ENCODE results near the gene TARS3.

- TF ChIP-seq, protein P1, sequence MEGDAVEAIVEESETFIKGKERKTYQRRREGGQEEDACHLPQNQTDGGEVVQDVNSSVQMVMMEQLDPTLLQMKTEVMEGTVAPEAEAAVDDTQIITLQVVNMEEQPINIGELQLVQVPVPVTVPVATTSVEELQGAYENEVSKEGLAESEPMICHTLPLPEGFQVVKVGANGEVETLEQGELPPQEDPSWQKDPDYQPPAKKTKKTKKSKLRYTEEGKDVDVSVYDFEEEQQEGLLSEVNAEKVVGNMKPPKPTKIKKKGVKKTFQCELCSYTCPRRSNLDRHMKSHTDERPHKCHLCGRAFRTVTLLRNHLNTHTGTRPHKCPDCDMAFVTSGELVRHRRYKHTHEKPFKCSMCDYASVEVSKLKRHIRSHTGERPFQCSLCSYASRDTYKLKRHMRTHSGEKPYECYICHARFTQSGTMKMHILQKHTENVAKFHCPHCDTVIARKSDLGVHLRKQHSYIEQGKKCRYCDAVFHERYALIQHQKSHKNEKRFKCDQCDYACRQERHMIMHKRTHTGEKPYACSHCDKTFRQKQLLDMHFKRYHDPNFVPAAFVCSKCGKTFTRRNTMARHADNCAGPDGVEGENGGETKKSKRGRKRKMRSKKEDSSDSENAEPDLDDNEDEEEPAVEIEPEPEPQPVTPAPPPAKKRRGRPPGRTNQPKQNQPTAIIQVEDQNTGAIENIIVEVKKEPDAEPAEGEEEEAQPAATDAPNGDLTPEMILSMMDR (IDR thresholded peaks at IDR 0.05; ENCODE audit: low read depth, low read length) = no peak
- no peak for TF ChIP-seq POLR2A (IDR thresholded peaks at IDR 0.05; ENCODE audit: extremely low read depth, insufficient read length)
- TF ChIP-seq, protein P2, sequence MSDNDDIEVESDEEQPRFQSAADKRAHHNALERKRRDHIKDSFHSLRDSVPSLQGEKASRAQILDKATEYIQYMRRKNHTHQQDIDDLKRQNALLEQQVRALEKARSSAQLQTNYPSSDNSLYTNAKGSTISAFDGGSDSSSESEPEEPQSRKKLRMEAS (IDR thresholded peaks at IDR 0.05; ENCODE audit: low read depth, low read length) = no peak
Measured at GRCh38 chr15:101765772-101766456, 41.6 kb upstream of the TARS3 start.

All from NB4 (cell line).